KOPT-K1 (cell line): ENCODE measurements around the gene TSPAN19.

Experiments used
- H3K27ac ChIP-seq: fragments of 200-600 bp; sonication (generic); 2 replicates; pipeline ENCODE4 v1.5.1; 2016; ENCODE audit warnings: antibody characterized with exemption, mild to moderate bottlenecking, low read depth, low read length; ENCODE audit not compliant: poor library complexity, severe bottlenecking
- H3K36me3 ChIP-seq: fragments of 200-600 bp; sonication (generic); 2 replicates; pipeline ENCODE4 v1.5.1; 2017; ENCODE audit warnings: antibody characterized with exemption, mild to moderate bottlenecking, low read length, moderate library complexity; ENCODE audit not compliant: insufficient read depth
- H3K9me3 ChIP-seq: fragments of 200-600 bp; sonication (generic); 2 replicates; pipeline ENCODE4 v1.5.1; 2017; ENCODE audit warnings: antibody characterized with exemption, low read length, mild to moderate bottlenecking; ENCODE audit not compliant: insufficient read depth, poor library complexity, severe bottlenecking

Gene TSPAN19

DNA sequence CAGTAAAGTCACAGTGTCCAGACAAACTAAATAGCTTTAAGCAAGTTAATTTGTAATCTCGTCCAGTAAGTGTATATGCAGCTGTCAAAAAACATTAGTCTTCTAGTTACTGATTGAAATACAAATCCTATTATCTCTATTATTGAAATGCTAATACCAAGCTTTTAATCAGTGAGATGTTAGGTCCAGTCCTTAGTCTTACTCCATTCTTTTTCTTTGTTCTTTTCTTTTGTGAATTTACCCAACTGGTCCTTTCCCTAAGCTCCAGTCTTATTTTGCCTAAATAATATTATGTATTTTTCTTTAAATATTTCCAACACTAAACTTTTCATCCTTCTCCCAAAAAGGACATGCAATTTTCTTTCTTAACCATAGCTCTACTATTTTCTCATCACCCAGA lies 57.2 kb downstream of the TSPAN19 start:
- H3K9me3 ChIP-seq, result peaks cover 12% of the 10 kb centered on the region
- H3K27ac ChIP-seq, result no peak overlapping the region
- H3K36me3 ChIP-seq, result no peaks in the 10 kb centered on the region

DNA sequence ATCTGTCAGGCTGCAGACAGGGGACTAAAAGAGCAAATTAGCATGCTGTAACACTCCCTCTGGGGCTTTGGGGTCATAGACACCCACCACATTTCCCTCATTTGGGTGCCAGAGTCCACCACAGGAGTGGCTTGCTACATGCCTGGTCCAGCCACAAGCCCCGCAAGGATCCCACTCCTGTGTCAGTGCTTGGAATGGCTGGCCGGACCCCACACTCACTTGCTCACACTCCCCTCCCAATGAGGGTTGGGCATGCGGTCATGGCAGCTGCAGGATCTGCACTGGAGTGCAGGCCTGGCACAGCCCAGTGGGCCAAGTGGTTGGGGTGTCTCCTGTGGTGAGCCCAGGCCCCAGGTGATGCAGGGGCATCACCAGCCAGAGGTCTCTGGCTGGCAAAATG lies 59.9 kb downstream of the TSPAN19 start:
- H3K9me3 ChIP-seq, result peaks cover 12% of the 10 kb centered on the region
- no peaks in the 10 kb centered on the region for H3K36me3 ChIP-seq

DNA sequence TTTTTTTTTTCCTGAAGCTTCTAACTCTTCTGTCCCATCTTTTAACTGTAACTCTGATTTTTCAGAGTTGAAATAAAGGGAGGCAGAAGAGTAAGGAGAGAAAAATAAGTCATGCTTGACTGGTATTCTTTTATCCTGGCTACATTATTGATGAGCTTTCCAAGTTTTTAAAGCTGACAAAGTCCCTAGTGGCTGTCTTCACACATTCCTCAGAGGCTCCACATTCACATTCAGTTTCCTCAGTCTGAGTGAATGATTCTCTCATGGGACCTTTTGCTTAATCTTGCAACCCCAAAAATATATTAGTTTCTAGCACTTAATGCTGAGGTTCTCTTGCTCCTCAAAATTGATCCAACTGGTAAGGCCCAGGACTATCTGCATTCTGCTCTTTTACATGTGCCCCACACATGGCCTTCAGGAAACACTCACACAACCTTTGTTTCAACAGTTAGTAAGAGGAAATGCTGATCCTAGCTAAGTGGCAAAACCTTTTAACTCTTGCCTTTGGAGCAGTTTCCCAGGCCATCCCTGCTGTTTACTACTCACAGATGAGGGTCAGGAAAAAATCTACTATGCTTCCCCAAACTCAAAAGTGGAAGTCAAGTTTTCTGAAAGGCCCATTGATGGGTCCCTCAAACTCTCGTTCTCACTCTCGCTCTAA lies 61.8 kb downstream of the TSPAN19 start:
- Histone ChIP-seq H3K9me3 (peaks cover 12% of the 10 kb centered on the region), H3K27ac (no peak overlapping the region), H3K36me3 (no peaks in the 10 kb centered on the region)

More for the DNA sequence above, 59.9 kb downstream of the TSPAN19 start:
- no peak overlapping the region for H3K27ac ChIP-seq

DNA sequence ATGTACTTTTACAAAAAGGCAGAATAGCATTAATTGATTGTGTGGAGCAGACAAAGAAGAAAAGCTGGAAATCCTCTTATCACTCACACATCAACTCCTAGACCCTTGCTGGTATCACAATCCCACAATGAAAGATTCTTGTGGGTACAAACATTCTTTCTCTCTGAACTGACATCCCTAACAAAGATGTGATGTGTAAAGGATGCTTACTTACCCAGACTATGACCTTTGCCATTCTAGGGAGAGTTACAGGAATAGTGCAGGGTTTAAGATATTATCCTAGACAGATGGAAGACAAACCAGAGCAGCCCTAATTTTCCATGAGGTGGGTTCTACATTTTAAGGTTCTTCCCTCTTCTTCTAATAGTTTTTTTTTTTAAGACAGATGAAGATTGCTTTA lies 63.1 kb downstream of the TSPAN19 start:
- H3K9me3 ChIP-seq, result peaks cover 12% of the 10 kb centered on the region
- no peak overlapping the region for H3K27ac ChIP-seq
- H3K36me3 ChIP-seq, result no peaks in the 10 kb centered on the region

DNA sequence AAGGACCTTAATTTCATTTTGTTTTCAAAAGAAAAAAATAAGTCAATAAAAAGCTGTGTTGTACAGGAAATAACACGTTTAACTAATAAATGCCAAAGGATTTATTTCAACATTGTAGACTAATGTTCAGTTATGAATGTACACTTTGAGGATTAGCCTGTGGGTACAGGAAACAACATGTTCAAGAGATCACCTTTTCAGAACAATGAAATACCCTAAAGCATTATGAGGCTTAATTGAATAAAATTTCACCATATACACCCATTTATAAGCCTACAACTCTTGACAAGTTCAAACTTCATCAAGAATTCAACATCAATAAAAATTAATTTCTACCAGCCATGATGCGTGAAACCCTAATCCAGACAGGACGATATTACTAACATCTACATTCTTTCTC lies 66.9 kb downstream of the TSPAN19 start:
- Histone ChIP-seq H3K27ac (no peak overlapping the region), H3K9me3 (no peaks in the 10 kb centered on the region), H3K36me3 (no peaks in the 10 kb centered on the region)
